NK-92 (cell line): Measurements from ENCODE around the gene P2RX5.
"Not testable (repeated sequence)": the region's sequence is repeated elsewhere in the genome, so short reads cannot be mapped to it uniquely, and the experiment has no call there.

Experiments used
- DNase-seq: peaks from one replicate; lab custom pipeline; 2025; ENCODE audit not compliant: unreplicated experiment; lab: John Stamatoyannopoulos, UW

P2RX5 gene, protein sequence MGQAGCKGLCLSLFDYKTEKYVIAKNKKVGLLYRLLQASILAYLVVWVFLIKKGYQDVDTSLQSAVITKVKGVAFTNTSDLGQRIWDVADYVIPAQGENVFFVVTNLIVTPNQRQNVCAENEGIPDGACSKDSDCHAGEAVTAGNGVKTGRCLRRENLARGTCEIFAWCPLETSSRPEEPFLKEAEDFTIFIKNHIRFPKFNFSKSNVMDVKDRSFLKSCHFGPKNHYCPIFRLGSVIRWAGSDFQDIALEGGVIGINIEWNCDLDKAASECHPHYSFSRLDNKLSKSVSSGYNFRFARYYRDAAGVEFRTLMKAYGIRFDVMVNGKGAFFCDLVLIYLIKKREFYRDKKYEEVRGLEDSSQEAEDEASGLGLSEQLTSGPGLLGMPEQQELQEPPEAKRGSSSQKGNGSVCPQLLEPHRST

DNA sequence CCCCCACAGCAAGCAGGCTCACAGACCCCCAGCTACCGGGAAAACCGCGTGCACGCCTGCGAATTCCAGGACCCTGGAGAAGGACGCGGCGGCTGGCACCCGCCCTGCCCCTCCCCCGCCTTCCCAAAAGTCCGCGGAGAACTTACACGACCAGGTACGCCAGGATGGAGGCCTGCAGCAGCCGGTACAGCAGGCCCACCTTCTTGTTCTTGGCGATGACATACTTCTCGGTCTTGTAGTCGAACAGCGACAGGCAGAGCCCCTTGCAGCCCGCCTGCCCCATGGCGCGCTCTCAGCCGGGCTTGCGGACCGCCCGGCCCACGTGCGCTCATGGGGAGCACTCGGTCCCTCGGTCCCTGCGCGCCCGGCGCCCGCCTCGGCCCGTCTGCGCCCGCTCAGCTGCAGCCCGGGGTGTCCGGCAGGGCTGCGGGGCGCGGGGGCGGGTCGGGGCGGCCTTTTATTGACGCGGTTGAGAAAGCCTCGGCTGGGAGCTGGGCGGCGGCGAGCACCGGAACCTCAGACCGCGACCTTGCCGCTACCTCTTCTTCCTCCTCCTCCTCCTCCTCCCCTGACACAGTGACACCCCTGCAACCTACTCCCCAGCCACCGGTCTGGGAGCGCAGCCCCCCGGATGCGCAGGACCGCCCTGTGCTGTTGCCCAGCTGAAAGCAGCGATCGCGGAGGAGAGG, at the start of gene P2RX5:
TSS of gene P2RX5 (minus strand) at position 433 of the 689 bp plus-strand sequence. CDS start at position 283, 150 bp downstream.
- DNase-seq: no peak

DNA sequence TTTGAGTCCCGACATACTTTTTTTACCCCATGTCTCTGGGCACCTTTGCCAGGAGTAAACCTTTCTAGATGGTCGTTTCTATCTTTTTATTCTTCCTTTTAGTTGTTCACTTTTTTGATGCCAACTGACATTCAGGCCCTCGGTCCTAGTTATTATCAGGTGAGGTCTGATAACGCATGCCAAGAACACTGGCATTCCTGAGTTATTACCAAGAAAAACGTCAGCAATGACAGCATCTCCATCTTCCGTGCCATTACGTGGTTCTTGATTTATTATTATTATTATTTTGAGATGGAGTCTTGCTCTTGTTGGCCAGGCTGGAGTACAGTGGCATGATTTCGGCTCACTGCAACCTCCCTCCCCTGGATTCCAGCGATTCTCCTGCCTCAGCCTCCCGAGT, 49.1 kb upstream of the P2RX5 start:
- no peak for DNase-seq

DNA sequence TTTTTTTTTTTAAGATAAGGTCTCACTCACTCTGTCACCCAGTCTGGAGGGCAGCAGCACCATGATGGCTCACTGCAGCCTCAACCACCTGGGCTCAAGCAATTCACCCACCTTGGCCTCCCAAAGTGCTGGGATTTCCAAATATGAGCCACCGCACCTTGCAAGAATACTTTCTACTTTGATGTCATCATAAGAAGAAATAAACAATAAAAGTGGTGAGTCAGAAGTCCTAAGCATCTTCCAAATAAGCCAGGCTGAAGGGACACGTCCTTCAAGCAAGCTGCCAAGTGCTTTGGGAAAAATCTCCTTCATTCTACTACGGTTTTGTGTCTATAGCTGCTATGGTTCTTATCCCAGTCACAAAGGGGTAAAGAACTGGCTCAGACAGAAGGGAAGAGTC, 48.1 kb upstream of the P2RX5 start:
- no peak for DNase-seq

DNA sequence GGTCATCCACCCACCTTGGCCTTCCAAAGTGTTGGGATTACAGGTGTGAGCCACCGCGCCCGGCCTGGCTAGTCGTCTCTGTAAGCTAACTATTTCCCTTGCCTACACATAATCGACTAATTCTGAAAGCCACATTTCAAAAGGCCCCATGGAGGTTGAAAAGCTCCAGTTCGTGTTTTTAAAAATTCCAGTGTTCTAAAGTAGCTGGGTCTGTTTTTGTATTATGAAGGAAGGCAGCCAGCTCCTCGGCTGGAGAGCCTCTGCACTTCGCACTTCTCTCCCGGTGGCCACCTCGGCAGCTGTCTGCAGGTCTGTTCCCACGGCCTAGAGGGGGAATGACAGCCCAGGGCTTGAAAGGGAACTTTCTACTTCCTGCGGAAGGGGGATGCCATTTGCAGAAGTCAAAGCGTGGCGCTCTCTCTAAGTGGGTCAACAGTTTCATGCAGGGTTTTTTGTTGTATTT, 44.7 kb upstream of the P2RX5 start:
- no peak for DNase-seq

DNA sequence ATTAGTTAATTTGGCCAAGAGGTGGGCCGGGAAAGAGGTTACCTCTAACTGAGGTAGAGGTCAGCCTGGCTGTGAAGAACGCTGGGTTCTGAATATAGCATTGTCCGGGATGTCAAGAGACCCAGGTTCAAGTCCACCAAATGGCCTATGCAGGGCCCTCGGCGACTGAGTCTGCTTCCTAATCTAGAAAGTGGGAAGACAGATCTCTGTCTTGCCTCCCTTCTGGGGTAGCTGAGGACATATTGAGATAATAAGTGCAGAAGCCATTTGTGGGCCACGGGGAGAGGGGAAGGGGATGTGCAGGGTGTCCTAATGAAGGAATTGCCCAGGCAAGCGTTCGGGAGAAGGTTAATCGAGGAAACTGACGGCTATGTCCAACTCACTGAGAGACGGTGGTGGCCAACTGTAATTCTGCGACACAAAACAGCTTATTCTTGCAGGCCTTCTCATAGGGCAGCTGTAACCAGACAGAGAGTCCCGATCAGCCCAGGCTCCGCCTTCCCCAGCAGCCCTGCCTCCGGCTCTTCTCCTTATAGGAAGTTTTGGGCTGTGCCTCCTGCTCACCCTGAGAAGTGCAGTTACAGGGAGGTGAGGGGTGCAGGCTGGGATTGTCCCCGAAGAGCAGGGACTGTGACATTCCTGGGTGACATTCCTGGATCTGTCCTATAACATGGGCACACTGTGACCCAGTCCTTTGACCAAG, 43.6 kb upstream of the P2RX5 start:
- DNase-seq: no peak

DNA sequence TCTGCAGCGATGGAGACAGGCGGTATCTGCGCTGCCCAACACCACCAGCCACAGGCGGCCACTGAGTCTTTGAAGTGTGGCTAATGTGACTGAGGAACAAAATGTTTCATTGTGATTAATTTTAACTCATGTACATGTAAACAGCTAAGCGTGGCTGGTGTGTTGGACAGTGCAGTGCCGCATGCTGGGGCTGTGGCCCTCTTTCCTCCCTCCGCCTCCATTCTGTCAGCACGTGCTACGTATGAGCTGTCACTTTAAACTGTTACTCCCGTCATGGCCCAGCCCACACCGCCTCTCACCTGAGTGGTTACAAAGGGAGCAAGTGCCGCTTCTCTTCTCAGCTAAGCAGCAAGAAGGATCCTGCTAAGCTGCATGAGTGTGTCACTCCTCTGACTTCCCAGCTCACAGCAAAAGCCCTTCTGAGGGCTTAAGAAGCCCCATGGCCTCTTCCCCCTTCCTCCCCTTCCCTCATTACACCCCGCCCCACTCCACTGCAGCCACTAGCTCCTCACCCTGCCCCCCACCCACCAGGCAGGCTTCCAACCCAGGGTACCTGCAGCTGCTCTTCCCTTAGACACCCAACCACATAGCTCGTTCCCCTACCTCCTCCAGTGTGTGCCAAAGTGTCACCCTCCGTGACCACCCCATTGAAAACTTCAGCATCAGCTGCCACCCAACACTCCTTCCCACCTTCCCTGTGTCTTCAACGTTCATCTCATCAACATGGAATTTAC, 42.8 kb upstream of the P2RX5 start:
- DNase-seq: no peak

DNA sequence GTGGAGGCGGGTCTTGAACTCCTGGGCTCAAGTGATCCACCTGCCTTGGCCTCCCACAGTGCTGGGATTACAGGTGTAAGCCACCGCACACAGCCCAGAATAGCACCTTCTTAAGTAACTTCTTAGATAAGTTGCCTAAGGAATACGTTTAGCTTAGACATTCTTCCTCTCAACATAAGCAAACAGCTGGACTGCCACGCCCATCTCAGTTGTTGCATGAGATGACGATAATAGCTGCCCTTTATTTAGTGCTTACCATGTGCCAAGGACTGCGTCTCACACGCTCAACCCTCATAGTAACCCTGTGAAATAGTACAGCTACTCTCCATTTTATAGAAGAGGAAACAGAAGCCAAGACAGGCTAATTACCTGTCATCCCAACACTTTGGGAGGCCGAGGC, 39.6 kb upstream of the P2RX5 start:
- no peak for DNase-seq

DNA sequence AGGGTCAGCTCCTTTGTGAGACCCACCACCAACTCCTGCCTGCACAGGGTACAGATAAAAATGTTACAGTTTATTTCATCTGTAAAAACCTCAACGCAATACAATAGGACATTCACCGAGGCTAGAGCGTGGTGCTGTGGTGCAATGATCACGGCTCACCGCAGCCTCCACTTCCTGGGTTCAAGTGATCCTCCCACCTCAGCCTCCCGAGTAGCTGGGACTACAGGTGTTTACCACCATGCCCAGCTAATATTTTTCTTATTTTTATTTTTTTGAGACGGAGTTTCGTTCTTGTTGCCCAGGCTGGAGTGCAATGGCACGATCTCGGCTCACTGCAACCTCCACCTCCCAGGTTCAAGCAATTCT, 38.9 kb upstream of the P2RX5 start:
- DNase-seq: not testable (repeated sequence)

DNA sequence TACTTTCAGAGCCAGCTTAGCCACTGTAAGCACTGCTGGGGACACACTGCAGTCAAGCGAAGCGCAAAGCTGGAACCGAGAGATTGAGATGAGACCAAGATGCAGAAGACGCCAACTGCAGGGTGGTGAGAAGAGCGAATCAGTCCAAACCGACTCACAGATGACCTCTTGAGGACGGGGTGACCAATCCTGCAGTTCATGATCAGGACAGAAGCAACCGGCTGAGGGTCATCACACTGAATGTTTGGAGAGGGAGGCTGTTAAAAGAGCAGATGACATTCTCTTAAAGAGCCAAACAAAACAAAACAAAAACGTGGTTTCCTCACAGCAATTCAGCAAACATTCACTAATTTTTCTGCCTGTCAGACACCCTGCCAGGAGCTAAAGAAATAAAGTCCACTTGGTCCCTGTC, 36.3 kb upstream of the P2RX5 start:
- no peak for DNase-seq

DNA sequence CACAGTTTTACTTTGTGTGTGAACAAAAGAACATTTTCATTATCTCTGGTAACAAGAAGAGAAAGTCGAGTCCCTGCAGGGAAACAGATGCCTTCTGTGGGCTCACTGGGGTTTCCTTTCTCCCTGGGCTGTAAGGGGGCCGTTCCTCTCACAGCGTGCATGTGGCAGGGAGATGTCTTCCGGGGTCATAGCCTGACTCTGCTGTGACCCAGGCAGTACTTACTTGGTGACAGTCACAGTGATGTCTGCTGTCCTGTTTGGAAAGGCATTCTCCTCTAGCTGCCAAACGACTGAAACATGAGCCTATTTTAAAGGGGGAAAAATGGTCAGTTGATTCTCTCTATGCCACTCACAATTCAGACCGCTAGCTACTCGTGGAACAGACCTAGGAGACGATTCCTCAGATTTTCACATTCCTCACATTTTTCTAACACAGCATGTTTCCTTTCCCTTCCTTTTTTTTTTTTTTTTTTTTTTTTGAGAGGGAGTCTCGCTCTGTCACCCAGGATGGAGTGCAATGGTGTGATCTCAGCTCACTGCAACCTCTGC, 35.0 kb upstream of the P2RX5 start:
- no peak for DNase-seq

DNA sequence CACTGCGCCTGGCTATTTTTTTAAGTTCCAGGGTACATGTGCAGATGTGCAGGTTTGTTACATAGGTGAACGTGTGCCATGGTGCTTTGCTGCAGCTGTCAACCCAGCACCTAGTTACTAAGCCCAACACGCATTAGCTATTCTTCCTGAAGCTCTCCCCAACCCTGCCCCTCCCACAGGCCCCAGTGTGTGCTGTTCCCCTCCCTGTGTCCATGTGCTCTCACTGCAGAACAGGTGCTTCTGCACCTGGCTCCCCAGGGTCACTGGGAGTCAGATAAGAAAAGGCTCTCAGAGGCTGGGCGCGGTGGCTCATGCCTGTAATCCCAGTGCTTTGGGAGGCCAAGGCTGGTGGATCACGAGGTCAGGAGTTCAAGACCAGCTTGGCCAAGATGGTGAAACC, 33.9 kb upstream of the P2RX5 start:
- no peak for DNase-seq

DNA sequence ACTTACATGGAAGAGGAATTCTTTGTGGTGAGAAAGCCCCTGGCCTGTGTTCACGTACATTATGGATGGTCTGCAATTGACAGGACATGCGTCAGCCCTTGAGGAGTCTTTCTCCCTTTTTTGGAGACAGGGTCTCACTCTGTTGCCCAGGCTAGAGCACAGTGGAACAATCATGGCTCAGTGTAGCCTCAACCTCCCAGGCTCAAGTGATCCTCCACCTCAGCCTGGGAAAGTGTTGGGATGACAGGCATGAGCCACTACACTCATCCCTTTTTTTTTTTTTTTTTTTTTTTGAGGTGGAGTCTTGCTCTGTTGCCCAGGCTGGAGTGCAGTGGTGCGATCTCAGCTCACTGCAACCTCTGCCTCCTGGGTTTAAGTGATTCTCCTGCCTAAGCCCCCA, 32.1 kb upstream of the P2RX5 start:
- not testable (repeated sequence) for DNase-seq

DNA sequence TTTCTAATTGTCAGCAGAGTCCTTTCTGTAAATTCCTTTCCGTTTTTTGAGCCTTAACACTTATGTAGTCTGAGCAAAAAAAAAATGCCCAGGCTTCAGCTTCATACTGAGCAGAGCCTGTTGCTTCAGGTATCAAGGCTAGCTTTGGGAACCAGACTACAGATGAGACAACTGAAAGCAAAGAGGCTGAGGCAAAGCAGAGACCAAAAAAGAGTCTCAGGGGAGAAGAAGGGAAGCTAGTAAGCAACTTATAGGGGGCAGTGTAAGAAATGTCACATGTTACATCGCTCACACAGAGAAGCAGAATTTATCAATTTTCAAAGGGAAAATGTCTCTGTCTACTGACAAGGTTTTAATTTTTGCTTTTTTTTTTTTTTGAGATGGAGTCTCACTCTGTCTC, 31.1 kb upstream of the P2RX5 start:
- no peak for DNase-seq

DNA sequence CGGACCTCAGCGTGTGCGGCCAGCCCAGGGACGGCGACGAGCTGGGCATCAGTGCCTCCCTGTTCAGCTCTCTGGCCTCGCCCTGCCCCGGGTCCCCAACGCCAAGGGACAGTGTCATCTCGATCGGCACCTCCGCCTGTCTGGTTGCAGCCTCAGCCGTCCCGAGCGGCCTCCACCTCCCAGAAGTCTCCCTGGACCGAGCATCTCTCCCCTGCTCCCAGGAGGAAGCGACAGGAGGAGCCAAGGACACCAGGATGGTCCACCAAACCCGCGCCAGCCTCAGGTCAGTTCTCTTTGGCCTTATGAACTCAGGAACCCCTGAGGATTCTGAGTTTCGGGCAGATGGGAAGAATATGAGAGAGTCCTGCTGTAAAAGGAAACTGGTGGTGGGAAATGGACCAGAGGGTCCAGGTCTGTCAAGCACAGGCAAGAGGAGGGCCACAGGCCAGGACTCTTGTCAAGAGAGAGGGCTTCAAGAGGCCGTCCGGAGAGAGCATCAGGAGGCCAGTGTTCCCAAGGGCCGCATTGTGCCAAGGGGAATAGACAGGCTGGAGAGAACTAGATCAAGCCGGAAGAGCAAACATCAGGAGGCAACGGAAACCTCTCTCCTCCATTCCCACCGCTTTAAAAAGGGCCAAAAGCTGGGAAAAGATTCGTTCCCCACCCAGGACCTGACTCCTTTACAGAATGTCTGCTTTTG, 28.6 kb upstream of the P2RX5 start:
- no peak for DNase-seq

DNA sequence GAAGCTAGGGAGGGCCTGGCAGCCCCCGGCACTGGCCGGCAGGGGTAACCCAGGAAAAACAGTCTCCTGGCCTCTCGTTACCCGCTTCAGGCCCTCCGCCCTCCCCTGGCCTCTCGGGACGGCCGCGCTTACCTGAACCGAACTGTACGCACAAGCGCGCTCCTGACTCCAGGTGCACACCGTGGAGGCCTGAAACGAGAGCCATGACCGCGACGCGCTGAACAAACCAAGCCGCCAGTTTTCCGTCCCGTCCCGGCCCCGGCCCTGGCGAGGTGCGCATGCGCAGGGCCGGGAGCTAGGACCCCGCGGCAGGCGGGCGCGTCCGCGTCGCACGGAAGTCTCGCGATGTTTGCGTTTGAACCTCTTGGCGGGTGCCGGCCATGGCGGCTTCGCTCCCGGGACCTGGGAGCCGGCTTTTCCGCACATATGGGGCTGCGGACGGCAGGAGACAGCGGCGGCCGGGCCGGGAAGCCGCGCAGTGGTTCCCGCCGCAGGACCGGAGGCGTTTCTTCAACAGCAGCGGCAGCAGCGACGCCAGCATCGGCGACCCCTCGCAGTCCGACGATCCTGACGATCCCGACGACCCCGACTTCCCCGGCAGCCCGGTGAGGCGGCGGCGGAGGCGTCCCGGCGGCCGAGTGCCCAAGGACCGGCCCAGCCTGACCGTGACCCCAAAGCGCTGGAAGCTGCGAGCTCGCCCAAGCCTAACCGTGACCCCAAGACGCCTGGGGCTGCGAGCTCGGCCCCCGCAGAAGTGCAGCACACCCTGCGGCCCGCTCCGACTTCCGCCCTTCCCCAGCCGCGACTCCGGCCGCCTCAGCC, 27.8 kb upstream of the P2RX5 start, which contains the start of gene HASPIN:
TSS of gene HASPIN (plus strand) at position 348 of the 822 bp plus-strand sequence. CDS start at position 381, 33 bp downstream.
- peak; percentile 25 for DNase-seq

DNA sequence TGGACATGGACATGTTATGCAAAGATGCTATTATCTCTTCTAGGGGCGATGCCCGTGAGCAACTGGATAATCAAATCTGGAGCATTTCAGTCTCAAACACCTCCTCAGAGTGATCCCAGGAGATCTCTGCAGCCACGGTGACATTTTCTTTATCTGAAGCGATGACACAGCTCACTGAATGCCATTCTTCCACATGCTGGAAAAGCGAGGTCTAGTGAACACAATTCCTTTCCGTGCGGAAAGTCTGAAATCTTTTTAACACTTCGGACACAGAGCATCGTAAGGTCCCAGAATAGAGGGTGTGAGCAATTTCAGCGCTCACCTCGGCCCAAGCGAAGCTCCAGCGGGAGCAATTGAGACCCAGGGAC, 27.2 kb upstream of the P2RX5 start:
- no peak for DNase-seq

DNA sequence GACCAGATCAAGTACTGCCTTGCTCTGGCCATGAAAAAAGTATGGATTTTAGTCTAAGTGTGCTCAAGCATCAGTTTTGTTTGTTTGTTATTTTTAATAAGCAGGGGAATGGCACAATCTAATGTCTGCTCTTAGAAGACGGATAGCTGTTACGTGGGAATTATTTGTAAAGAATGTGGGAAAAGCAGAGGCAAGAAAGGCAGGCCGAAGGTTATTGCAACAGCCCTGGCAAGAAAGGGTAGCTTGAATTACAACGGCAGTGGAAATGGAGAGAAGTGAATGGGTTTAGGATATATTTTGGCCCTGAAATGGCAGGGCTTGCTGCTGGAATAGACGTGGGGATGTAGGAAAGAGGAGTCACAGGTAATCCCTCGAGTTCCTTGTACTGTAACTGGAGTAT, 26.8 kb upstream of the P2RX5 start:
- DNase-seq: no peak

DNA sequence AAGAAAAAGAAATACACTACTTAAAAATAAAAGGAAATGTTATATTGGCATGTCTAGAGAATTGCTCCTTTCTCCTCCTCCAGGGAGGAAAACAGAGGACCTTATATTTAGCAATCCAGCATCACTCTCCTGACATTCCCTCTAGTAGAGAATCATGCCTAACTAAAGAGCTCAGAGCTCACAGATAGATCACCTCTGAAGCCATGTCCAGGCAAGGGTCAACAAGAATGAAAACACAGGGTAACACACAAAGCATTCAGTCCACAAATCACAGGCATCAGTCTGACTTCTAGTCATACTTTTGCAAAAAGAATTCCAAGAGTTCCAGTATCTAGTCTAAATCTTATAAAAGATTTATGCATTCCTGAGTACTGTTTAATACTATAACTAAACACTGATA, 23.3 kb upstream of the P2RX5 start:
- DNase-seq: no peak

DNA sequence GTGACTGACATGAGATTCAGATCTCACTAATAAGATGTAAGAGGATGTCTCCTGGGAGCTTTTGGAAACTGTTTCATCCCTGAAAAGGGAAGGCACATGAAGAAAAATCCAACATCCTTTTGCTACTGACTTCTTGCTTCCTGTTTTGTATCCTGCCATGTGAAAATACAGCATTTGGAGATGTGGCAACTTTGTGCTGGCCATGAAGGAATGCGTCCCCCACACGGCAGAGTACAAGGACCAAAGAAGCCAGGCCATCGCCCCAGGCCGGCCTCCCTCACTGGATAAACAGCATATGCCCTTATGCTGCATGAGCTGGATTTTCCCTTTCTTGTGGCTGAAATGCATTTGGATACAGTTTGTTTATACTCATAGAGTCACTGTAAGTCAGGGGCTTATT, 22.2 kb upstream of the P2RX5 start:
- DNase-seq: no peak
